GM08714 (cell line): ENCODE measurements around the gene SLC5A9.
"Not testable (repeated sequence)": the region's sequence is repeated elsewhere in the genome, so short reads cannot be mapped to it uniquely, and the experiment has no call there.

ENCODE experiments used
- H3K4me3 ChIP-seq: fragments of 200-500 bp; sonication (Bioruptor generic); 2 replicates; pipeline ENCODE4 v1.5.1; 2014; ENCODE audit warnings: mild to moderate bottlenecking, low read length, inconsistent platforms
- ZNF274 ChIP-seq: IDR thresholded peaks from 2 replicates; pipeline ENCODE4 v1.6.1; 2012; ENCODE audit warnings: mild to moderate bottlenecking, low read depth, low read length

SLC5A9 gene

DNA sequence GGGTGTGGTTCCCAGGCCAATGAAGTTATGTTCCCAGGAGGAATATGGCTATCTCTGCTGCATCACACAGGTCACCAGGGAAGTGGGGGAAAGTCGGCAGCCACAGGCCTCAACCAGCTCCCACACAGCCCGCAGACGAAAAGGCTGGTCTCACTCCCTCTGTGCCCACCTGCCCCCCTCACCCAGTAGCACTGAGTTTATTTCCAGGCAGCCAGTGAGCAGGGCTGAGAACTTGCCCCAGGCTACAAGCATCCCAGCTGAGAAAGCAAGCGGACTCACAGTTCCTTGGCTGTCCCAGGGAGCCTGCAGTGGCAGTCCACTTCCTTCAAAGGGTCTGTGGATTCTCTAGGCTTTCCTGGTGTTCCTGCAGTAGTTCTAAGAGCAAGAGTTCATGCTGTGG lies 68.9 kb downstream of the SLC5A9 start:
- no peak overlapping the region for H3K4me3 ChIP-seq
- no peak for TF ChIP-seq ZNF274

- TF ChIP-seq ZNF274, result no peak
- no peak overlapping the region for H3K4me3 ChIP-seq
Measured at GRCh38 chr1:48292706-48293105, 70.2 kb downstream of the SLC5A9 start.

- H3K4me3 ChIP-seq, result not testable (repeated sequence)
Measured at GRCh38 chr1:48294094-48294493, 71.6 kb downstream of the SLC5A9 start.

GRCh38 chr1:48294656-48295055 lies 72.1 kb downstream of the SLC5A9 start:
- no peak overlapping the region for H3K4me3 ChIP-seq

More at GRCh38 chr1:48294656-48295055, 72.1 kb downstream of the SLC5A9 start:
- no peak for TF ChIP-seq ZNF274
